Caco-2 (cell line): ENCODE data around the gene PLEKHF1. TPM values are rescaled to one million over a fixed set of nuclear protein-coding genes. Genes with fewer than 3 reads are reported as not detected.

Source experiments
- BruUV-seq: library from RNA; stranded (reverse); fragments of 400-500 nt; replicated peaks from 2 replicates; lab custom pipeline; 2021; lab: Mats Ljungman, UMichigan
- CTCF ChIA-PET: fragments of 300-600 bp; sonication (Branson Sonifier 250); formaldehyde crosslinking; loops from one replicate; lab custom pipeline; 2022; ENCODE audit warnings: antibody characterized with exemption; lab: Charles Lee
- POLR2A ChIA-PET: fragments of 300-600 bp; sonication (Branson Sonifier 250); formaldehyde crosslinking; loops from one replicate; lab custom pipeline; 2022; ENCODE audit warnings: antibody characterized with exemption; lab: Charles Lee
- DNase-seq, 2 experiments: peaks; one replicate each; pipeline versions ENCODE4 v3.0.0 to v3.0.0-alpha.2; 2020 to 2022
- H3K27me3 ChIP-seq: replicated peaks from 2 replicates; pipeline ENCODE4 v1.6.0; 2011; ENCODE audit warnings: low read length; ENCODE audit not compliant: control insufficient read depth, insufficient read depth
- H3K36me3 ChIP-seq: 2 replicates; pipeline ENCODE4 v1.5.1; 2011; ENCODE audit warnings: low read length; ENCODE audit not compliant: control insufficient read depth, insufficient read depth
- H3K4me1 ChIP-seq: fragments of 250-450 bp; sonication (Bioruptor Pico); 2 replicates; pipeline ENCODE4 v1.5.1; 2020; ENCODE audit warnings: mild to moderate bottlenecking
- H3K4me3 ChIP-seq: 2 replicates; pipeline ENCODE4 v1.5.1; 2011; ENCODE audit warnings: low read depth, mild to moderate bottlenecking, control low read depth, low read length
- H3K9me3 ChIP-seq: fragments of 250-450 bp; sonication (Bioruptor Pico); 2 replicates; pipeline ENCODE4 v1.5.1; 2020; ENCODE audit warnings: mild to moderate bottlenecking, moderate library complexity
- H3K27ac Mint-ChIP-seq: one replicate; pipeline ENCODE4 v1.8.0; 2022; ENCODE audit warnings: mixed read lengths; ENCODE audit not compliant: unreplicated experiment
- H3K27me3 Mint-ChIP-seq: one replicate; pipeline ENCODE4 v1.8.0; 2022; ENCODE audit warnings: mixed read lengths; ENCODE audit not compliant: insufficient read depth, unreplicated experiment
- H3K36me3 Mint-ChIP-seq: one replicate; pipeline ENCODE4 v1.8.0; 2022; ENCODE audit warnings: mild to moderate bottlenecking, mixed read lengths; ENCODE audit not compliant: insufficient read depth, unreplicated experiment
- H3K4me1 Mint-ChIP-seq: one replicate; pipeline ENCODE4 v1.8.0; 2022; ENCODE audit warnings: low read depth, mixed read lengths; ENCODE audit not compliant: unreplicated experiment
- H3K4me3 Mint-ChIP-seq: one replicate; pipeline ENCODE4 v1.8.0; 2022; ENCODE audit warnings: mild to moderate bottlenecking, moderate library complexity, mixed read lengths; ENCODE audit not compliant: unreplicated experiment
- H3K9me3 Mint-ChIP-seq: one replicate; pipeline ENCODE4 v1.8.0; 2022; ENCODE audit warnings: mixed read lengths; ENCODE audit not compliant: unreplicated experiment
- CTCF ChIP-seq, 2 experiments: fragments of 200-600 bp in 1 of 2; IDR thresholded peaks; 1 replicate in 1 of 2; 2 replicates in 1 of 2; pipeline versions ENCODE4 v1.5.1 to v1.8.0; 2011 to 2022; ENCODE audit warnings: antibody characterized with exemption in 1 of 2, control low read depth in 1 of 2, inconsistent platforms in 1 of 2, low read depth in 1 of 2, low read length in 1 of 2, mild to moderate bottlenecking in 1 of 2, moderate library complexity in 1 of 2; ENCODE audit not compliant: insufficient read depth in 1 of 2, severe bottlenecking in 1 of 2, unreplicated experiment in 1 of 2
- intact Hi-C: fragments of 100-400 bp; cut with micrococcal nuclease; formaldehyde crosslinking; loops from one replicate; pipeline ENCODE4 v1.10.0; 2022; ENCODE audit not compliant: unreplicated experiment
- total RNA-seq: library from RNA; stranded (reverse); gene quantifications from 2 replicates; pipeline ENCODE4 v1.2.3, GENCODE V29; 2022

PLEKHF1 gene
- total RNA-seq, 1 experiment from 2014 or later = 5.0 TPM

- BruUV-seq = no TSS peak
- Histone ChIP-seq H3K9me3 (no peaks in the 10 kb centered on the region), H3K4me3 (no peak overlapping the region), H3K36me3 (no peaks in the 10 kb centered on the region; the same call in 1 of the 2 replicates), H3K27me3 (no peaks in the 10 kb centered on the region), H3K4me1 (no peaks in the 10 kb centered on the region; the same call in 1 of the 2 replicates)
- ChIA-PET CTCF (interaction anchor here (0.9 kb wide), 1 partner anchor 10 kb away, joined by 3 read pairs; no protein-coding TSS in a partner anchor), POLR2A (no interaction called here)
- no peaks in the 10 kb centered on the region for H3K9me3 Mint-ChIP-seq
- no peak overlapping the region for H3K4me3 Mint-ChIP-seq
- no peaks in the 10 kb centered on the region for H3K27me3 Mint-ChIP-seq
- no peak overlapping the region for H3K27ac Mint-ChIP-seq
- no peaks in the 10 kb centered on the region for H3K36me3 Mint-ChIP-seq
- intact Hi-C loops = no loop called here
- no peak for DNase-seq
- TF ChIP-seq CTCF (IDR thresholded peaks at IDR 0.05; ENCODE audit: insufficient read depth in 1 of 2, low read depth in 1 of 2, low read length in 1 of 2, severe bottlenecking in 1 of 2, unreplicated experiment in 1 of 2) = no peak
- peaks cover 8% of the 10 kb centered on the region for H3K4me1 Mint-ChIP-seq
Observed at GRCh38 chr19:29671393-29672160, 6.3 kb downstream of the PLEKHF1 start.

- no peak for DNase-seq
- Mint-ChIP-seq H3K27me3 (no peaks in the 10 kb centered on the region), H3K4me1 (no peaks in the 10 kb centered on the region), H3K9me3 (no peaks in the 10 kb centered on the region), H3K36me3 (no peaks in the 10 kb centered on the region), H3K4me3 (no peak overlapping the region), H3K27ac (no peak overlapping the region)
- H3K9me3 ChIP-seq = no peaks in the 10 kb centered on the region
- no peaks in the 10 kb centered on the region for H3K4me1 ChIP-seq
- no peak overlapping the region for H3K4me3 ChIP-seq
- BruUV-seq = no TSS peak
- ChIA-PET POLR2A (interaction anchor here (0.5 kb wide), 1 partner anchor 11 kb away, joined by 3 read pairs; no protein-coding TSS in a partner anchor), CTCF (interaction anchor here (0.9 kb wide), 1 partner anchor 9 kb away, joined by 3 read pairs; no protein-coding TSS in a partner anchor)
- no peaks in the 10 kb centered on the region; the same call in none of the 2 replicates for H3K36me3 ChIP-seq
- no peaks in the 10 kb centered on the region for H3K27me3 ChIP-seq
- intact Hi-C loops = no loop called here
- no peak for TF ChIP-seq CTCF (IDR thresholded peaks at IDR 0.05; ENCODE audit: insufficient read depth in 1 of 2, low read depth in 1 of 2, low read length in 1 of 2, severe bottlenecking in 1 of 2, unreplicated experiment in 1 of 2)
Observed at GRCh38 chr19:29672319-29672932, 7.2 kb downstream of the PLEKHF1 start.

- H3K4me3 Mint-ChIP-seq = no peak overlapping the region
- POLR2A ChIA-PET = interaction anchor here (0.5 kb wide), 1 partner anchor 11 kb away, joined by 3 read pairs; no protein-coding TSS in a partner anchor
- H3K27ac Mint-ChIP-seq = no peak overlapping the region
Observed at GRCh38 chr19:29672933-29673336, 7.7 kb downstream of the PLEKHF1 start.

More at GRCh38 chr19:29672933-29673336, 7.7 kb downstream of the PLEKHF1 start:
- Mint-ChIP-seq H3K27me3 (no peaks in the 10 kb centered on the region), H3K4me1 (no peaks in the 10 kb centered on the region), H3K9me3 (no peaks in the 10 kb centered on the region), H3K36me3 (no peaks in the 10 kb centered on the region)
- Histone ChIP-seq H3K36me3 (no peaks in the 10 kb centered on the region; the same call in none of the 2 replicates), H3K27me3 (no peaks in the 10 kb centered on the region), H3K4me1 (no peaks in the 10 kb centered on the region), H3K9me3 (no peaks in the 10 kb centered on the region), H3K4me3 (no peak overlapping the region)
- no peak for TF ChIP-seq CTCF (IDR thresholded peaks at IDR 0.05; ENCODE audit: insufficient read depth in 1 of 2, low read depth in 1 of 2, low read length in 1 of 2, severe bottlenecking in 1 of 2, unreplicated experiment in 1 of 2)
- DNase-seq = no peak
- no TSS peak for BruUV-seq
- CTCF ChIA-PET = no interaction called here
- intact Hi-C loops = no loop called here
